Measurements from ENCODE around the gene TRANK1.

Gene TRANK1

DNA sequence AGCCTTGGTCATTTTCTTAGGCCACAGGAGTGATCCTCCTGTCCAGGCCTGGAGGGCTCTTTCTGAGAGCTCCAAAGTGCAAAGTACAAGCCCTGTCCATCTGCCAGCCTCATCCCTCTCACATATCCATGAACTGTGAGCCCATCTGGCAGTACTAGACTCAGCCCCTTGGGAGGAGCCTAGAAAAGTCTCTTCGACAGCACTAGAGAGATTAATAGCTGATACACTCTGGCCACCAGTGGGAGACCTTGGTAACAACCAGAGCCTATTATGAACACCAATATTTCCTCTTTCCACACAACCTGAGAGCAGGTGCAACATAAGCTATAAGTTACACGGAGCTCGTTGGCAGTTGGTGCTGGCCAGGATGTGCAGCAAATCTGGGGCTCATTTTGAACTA, 121.0 kb downstream of the TRANK1 start:
- H3K36me3 ChIP-seq (ENCODE audit: low read length): no peaks in the 10 kb centered on the region
- no peaks in the 10 kb centered on the region for H3K9me2 ChIP-seq (replicated peaks; ENCODE audit: insufficient read depth, low read length)
- TF ChIP-seq, protein P1, sequence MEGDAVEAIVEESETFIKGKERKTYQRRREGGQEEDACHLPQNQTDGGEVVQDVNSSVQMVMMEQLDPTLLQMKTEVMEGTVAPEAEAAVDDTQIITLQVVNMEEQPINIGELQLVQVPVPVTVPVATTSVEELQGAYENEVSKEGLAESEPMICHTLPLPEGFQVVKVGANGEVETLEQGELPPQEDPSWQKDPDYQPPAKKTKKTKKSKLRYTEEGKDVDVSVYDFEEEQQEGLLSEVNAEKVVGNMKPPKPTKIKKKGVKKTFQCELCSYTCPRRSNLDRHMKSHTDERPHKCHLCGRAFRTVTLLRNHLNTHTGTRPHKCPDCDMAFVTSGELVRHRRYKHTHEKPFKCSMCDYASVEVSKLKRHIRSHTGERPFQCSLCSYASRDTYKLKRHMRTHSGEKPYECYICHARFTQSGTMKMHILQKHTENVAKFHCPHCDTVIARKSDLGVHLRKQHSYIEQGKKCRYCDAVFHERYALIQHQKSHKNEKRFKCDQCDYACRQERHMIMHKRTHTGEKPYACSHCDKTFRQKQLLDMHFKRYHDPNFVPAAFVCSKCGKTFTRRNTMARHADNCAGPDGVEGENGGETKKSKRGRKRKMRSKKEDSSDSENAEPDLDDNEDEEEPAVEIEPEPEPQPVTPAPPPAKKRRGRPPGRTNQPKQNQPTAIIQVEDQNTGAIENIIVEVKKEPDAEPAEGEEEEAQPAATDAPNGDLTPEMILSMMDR (IDR thresholded peaks at IDR 0.05; ENCODE audit: insufficient read depth, low read length, poor library complexity, severe bottlenecking): no peak
- no peak for TF ChIP-seq EZH2phosphoT487 (conservative IDR thresholded peaks at IDR 0.05; ENCODE audit: low read length)
- no peaks in the 10 kb centered on the region for H3F3A ChIP-seq (ENCODE audit: insufficient read depth)
- no peak overlapping the region for H3K4me3 ChIP-seq (ENCODE audit: insufficient read depth, low read length, poor library complexity, severe bottlenecking)
- no peak overlapping the region for H3K27ac ChIP-seq (ENCODE audit: low read depth, low read length)
- H3K9ac ChIP-seq (ENCODE audit: low read length): no peak overlapping the region
- H3K4me2 ChIP-seq (ENCODE audit: low read depth, low read length, poor library complexity, severe bottlenecking): no peak overlapping the region
- no peaks in the 10 kb centered on the region for H4K20me1 ChIP-seq (ENCODE audit: low read depth, low read length)
- H3K9me3 ChIP-seq (ENCODE audit: insufficient read depth, low read length): no peaks in the 10 kb centered on the region
- H3K79me2 ChIP-seq (ENCODE audit: insufficient read depth, low read length): no peaks in the 10 kb centered on the region
- H3K27me3 ChIP-seq (ENCODE audit: low read length): no peaks in the 10 kb centered on the region
- no peak overlapping the region for H2AFZ ChIP-seq (ENCODE audit: low read depth, low read length, severe bottlenecking)

GRCh38 chr3:36820083-36820482, 124.8 kb downstream of the TRANK1 start:
- Histone ChIP-seq H3F3A (ENCODE audit: insufficient read depth) (no peaks in the 10 kb centered on the region), H4K20me1 (ENCODE audit: low read depth, low read length) (no peaks in the 10 kb centered on the region), H3K9me3 (ENCODE audit: insufficient read depth, low read length) (no peaks in the 10 kb centered on the region), H3K4me2 (ENCODE audit: low read depth, low read length, poor library complexity, severe bottlenecking) (no peak overlapping the region), H3K9ac (ENCODE audit: low read length) (no peak overlapping the region), H3K36me3 (ENCODE audit: low read length) (no peaks in the 10 kb centered on the region), H3K27ac (ENCODE audit: low read depth, low read length) (no peak overlapping the region), H3K4me3 (ENCODE audit: insufficient read depth, low read length, poor library complexity, severe bottlenecking) (no peak overlapping the region), H3K9me2 (replicated peaks; ENCODE audit: insufficient read depth, low read length) (no peaks in the 10 kb centered on the region), H3K27me3 (ENCODE audit: low read length) (no peaks in the 10 kb centered on the region), H3K79me2 (ENCODE audit: insufficient read depth, low read length) (no peaks in the 10 kb centered on the region), H2AFZ (ENCODE audit: low read depth, low read length, severe bottlenecking) (no peak overlapping the region)
- TF ChIP-seq, protein P1 (IDR thresholded peaks at IDR 0.05; ENCODE audit: insufficient read depth, low read length, poor library complexity, severe bottlenecking): no peak
- no peak for TF ChIP-seq EZH2phosphoT487 (conservative IDR thresholded peaks at IDR 0.05; ENCODE audit: low read length)

- H3K79me2 ChIP-seq (ENCODE audit: insufficient read depth, low read length): no peaks in the 10 kb centered on the region
- no peak overlapping the region for H2AFZ ChIP-seq (ENCODE audit: low read depth, low read length, severe bottlenecking)
- H3K9me3 ChIP-seq (ENCODE audit: insufficient read depth, low read length): no peaks in the 10 kb centered on the region
- no peaks in the 10 kb centered on the region for H3F3A ChIP-seq (ENCODE audit: insufficient read depth)
- TF ChIP-seq EZH2phosphoT487 (conservative IDR thresholded peaks at IDR 0.05; ENCODE audit: low read length): no peak
- TF ChIP-seq, protein P1 (IDR thresholded peaks at IDR 0.05; ENCODE audit: insufficient read depth, low read length, poor library complexity, severe bottlenecking): no peak
- no peaks in the 10 kb centered on the region for H3K9me2 ChIP-seq (replicated peaks; ENCODE audit: insufficient read depth, low read length)
- H3K27ac ChIP-seq (ENCODE audit: low read depth, low read length): no peak overlapping the region
- H3K27me3 ChIP-seq (ENCODE audit: low read length): no peaks in the 10 kb centered on the region
- H3K4me2 ChIP-seq (ENCODE audit: low read depth, low read length, poor library complexity, severe bottlenecking): no peak overlapping the region
- no peaks in the 10 kb centered on the region for H4K20me1 ChIP-seq (ENCODE audit: low read depth, low read length)
- H3K4me3 ChIP-seq (ENCODE audit: insufficient read depth, low read length, poor library complexity, severe bottlenecking): no peak overlapping the region
- no peaks in the 10 kb centered on the region for H3K36me3 ChIP-seq (ENCODE audit: low read length)
- no peak overlapping the region for H3K9ac ChIP-seq (ENCODE audit: low read length)
Observed at GRCh38 chr3:36817806-36818533, 126.9 kb downstream of the TRANK1 start.
